ENCODE results near the gene HSBP1L1. TPM values are rescaled to one million over a fixed set of nuclear protein-coding genes. Genes with fewer than 3 reads are reported as not detected.
A peak's percentile ranks its signal among the peaks of the same experiment; 100 is the strongest.

Gene HSBP1L1
- total RNA-seq, 1 experiment from 2014 or later: 41.4 TPM

GRCh38 chr18:79930020-79930642 is 34.3 kb upstream of the HSBP1L1 start:
- ATAC-seq: no peak
- DNase-seq (ENCODE audit: low read depth, low spot score): no peak
- Histone ChIP-seq H3K4me1 (ENCODE audit: control insufficient read depth in 1 of 2, insufficient read depth in 2 of 2, low read length in 2 of 2) (no peaks in the 10 kb centered on the region), H3K4me3 (replicated peaks in 1 of 2; ENCODE audit: low read depth in 1 of 2, low read length in 2 of 2) (no peak overlapping the region), H4K20me1 (ENCODE audit: insufficient read depth) (no peaks in the 10 kb centered on the region), H3K79me2 (ENCODE audit: insufficient read depth, low read length) (peaks cover 87% of the 10 kb centered on the region), H3K27ac (ENCODE audit: low read depth, low read length) (no peak overlapping the region), H3K9me3 (ENCODE audit: control insufficient read depth in 1 of 2, insufficient read depth in 1 of 2, low read depth in 1 of 2, low read length in 2 of 2) (peaks cover 25 to 35% of the 10 kb centered on the region in 2 experiments; a peak in 3 of 4 replicates), H3K27me3 (ENCODE audit: insufficient read depth, low read length) (no peaks in the 10 kb centered on the region), H3K9ac (ENCODE audit: low read length) (no peak overlapping the region), H3K9me2 (ENCODE audit: insufficient read depth) (no peaks in the 10 kb centered on the region), H3K36me3 (ENCODE audit: control insufficient read depth in 1 of 2, insufficient read depth in 2 of 2, low read length in 2 of 2) (peaks cover 4 to 24% of the 10 kb centered on the region in 2 experiments), H3K4me2 (ENCODE audit: low read length) (no peak overlapping the region), H2AFZ (ENCODE audit: low read depth, low read length, poor library complexity, severe bottlenecking) (no peak overlapping the region)
- TF ChIP-seq TCF7L2 (IDR thresholded peaks at IDR 0.05; ENCODE audit: borderline replicate concordance, extremely low read depth, insufficient read depth, insufficient read length) (no peak), CBX3 (IDR thresholded peaks at IDR 0.05; ENCODE audit: low read depth) (peak; percentile 89; the same call in 1 of the 2 replicates), EZH2 (IDR thresholded peaks at IDR 0.05) (no peak), POLR2AphosphoS5 (IDR thresholded peaks at IDR 0.05; ENCODE audit: low read depth, low read length) (no peak), ZNF274 (IDR thresholded peaks at IDR 0.05; ENCODE audit: low read depth, low read length) (no peak), CTCF (IDR thresholded peaks at IDR 0.05 in 2 of 3, conservative IDR thresholded peaks at IDR 0.05 in 1 of 3; ENCODE audit: borderline replicate concordance in 1 of 3, insufficient read depth in 1 of 3, low read depth in 2 of 3, low read length in 2 of 3) (no peak), RAD21 (IDR thresholded peaks at IDR 0.05; ENCODE audit: low read depth) (0 out of 2 replicates have a peak, but pooled peaks have one; percentile 2)
- RAD21 ChIA-PET (ENCODE audit: low non-redundant PET in 1 of 2, low total read pairs in 2 of 2, uncharacterized antibody in 2 of 2, unreplicated experiment in 2 of 2): no interaction called here
- intact Hi-C loops (cut with micrococcal nuclease): no loop called here
- CTCF ChIA-PET: no interaction called here
- POLR2A ChIA-PET: no interaction called here
- BruUV-seq (replicated peaks): no TSS peak
